Naive B cell (primary cell): ENCODE data around the gene SGCE. TPM values are rescaled to one million over a fixed set of nuclear protein-coding genes. Genes with fewer than 3 reads are reported as not detected.

Source experiments
- ATAC-seq, 2 donors: fragments of 150-1000 bp; cut with Tn5 transposase; 2 replicates each; pipeline ENCODE4 v1.10.0; 2021; ENCODE audit warnings: low read depth in 2 of 2, mild to moderate bottlenecking in 2 of 2, moderate library complexity in 2 of 2
- DNase-seq: peaks from one replicate; pipeline ENCODE4 v3.0.0; 2022
- H3K27ac Mint-ChIP-seq, 6 donors: one replicate each; pipeline ENCODE4 v1.8.0; 2020 to 2022; ENCODE audit warnings: mild to moderate bottlenecking in 6 of 6, mixed read lengths in 6 of 6, moderate library complexity in 5 of 6, inconsistent platforms in 2 of 6
- H3K27me3 Mint-ChIP-seq, 3 donors: one replicate each; pipeline ENCODE4 v1.8.0; 2021 to 2022; ENCODE audit warnings: mixed read lengths in 3 of 3, mild to moderate bottlenecking in 1 of 3
- H3K36me3 Mint-ChIP-seq, 2 donors: one replicate each; pipeline ENCODE4 v1.8.0; 2020 to 2022; ENCODE audit warnings: mixed read lengths in 2 of 2, inconsistent platforms in 1 of 2, mild to moderate bottlenecking in 1 of 2
- H3K4me1 Mint-ChIP-seq, 3 donors: one replicate each; pipeline ENCODE4 v1.8.0; 2020 to 2022; ENCODE audit warnings: mixed read lengths in 3 of 3, inconsistent platforms in 1 of 3, mild to moderate bottlenecking in 1 of 3, moderate library complexity in 1 of 3
- H3K4me3 Mint-ChIP-seq, 8 donors: one replicate each; pipeline ENCODE4 v1.8.0; 2020 to 2022; ENCODE audit warnings: mild to moderate bottlenecking in 8 of 8, mixed read lengths in 8 of 8, moderate library complexity in 8 of 8, inconsistent platforms in 2 of 8
- H3K9me3 Mint-ChIP-seq, 7 donors: one replicate each; pipeline ENCODE4 v1.8.0; 2020 to 2022; ENCODE audit warnings: mixed read lengths in 7 of 7, mild to moderate bottlenecking in 5 of 7, inconsistent platforms in 2 of 7, moderate library complexity in 1 of 7
- polyA plus RNA-seq, 6 donors: library from polyadenylated mRNA; unstranded; fragments of 300-500 nt; fragmentation: Illumina TruSeq; gene quantifications; one replicate each; pipeline ENCODE4 v1.2.3, GENCODE V29; 2021; ENCODE audit warnings: low read depth in 6 of 6

The SGCE gene
- polyA plus RNA-seq, 6 donors from 2014 or later, result 6.4 to 31.9 (median 12.1) TPM

GRCh38 chr7:94655126-94655847, 646 bp downstream of the SGCE start:
- Mint-ChIP-seq H3K27ac (peak overlapping the region; percentile 27 to 88 (median 76)), H3K9me3 (peaks cover 0 to 9% (median 2%) of the 10 kb centered on the region in 7 donors), H3K4me1 (peaks cover 6 to 25% (median 9%) of the 10 kb centered on the region in 3 donors), H3K4me3 (peak overlapping the region; percentile 85 to 96 (median 90)), H3K27me3 (peaks cover 7 to 31% (median 10%) of the 10 kb centered on the region in 3 donors), H3K36me3 (no peaks in the 10 kb centered on the region)
- DNase-seq, result peak; percentile 24
- no peak for ATAC-seq

- peaks cover 7 to 31% (median 10%) of the 10 kb centered on the region in 3 donors for H3K27me3 Mint-ChIP-seq
Measured at GRCh38 chr7:94654783-94655125, 1.2 kb downstream of the SGCE start.

GRCh38 chr7:94650147-94651051, 5.5 kb downstream of the SGCE start:
- Mint-ChIP-seq H3K27me3 (peaks cover 16 to 36% (median 25%) of the 10 kb centered on the region in 3 donors), H3K27ac (no peak overlapping the region), H3K9me3 (peaks cover 0 to under 1% (median 0%) of the 10 kb centered on the region in 7 donors), H3K4me3 (no peak overlapping the region), H3K4me1 (peaks cover 6 to 13% (median 13%) of the 10 kb centered on the region in 3 donors), H3K36me3 (no peaks in the 10 kb centered on the region)
- ATAC-seq, result no peak
- DNase-seq, result no peak

More at GRCh38 chr7:94654783-94655125, 1.2 kb downstream of the SGCE start:
- ATAC-seq (no peak), DNase-seq (no peak)
- no peaks in the 10 kb centered on the region for H3K36me3 Mint-ChIP-seq
- H3K4me3 Mint-ChIP-seq, result peak overlapping the region; percentile 85 to 96 (median 90)
- H3K27ac Mint-ChIP-seq, result peak overlapping the region in 2 of 6 donors; percentile 47 to 84
- peaks cover 6 to 25% (median 9%) of the 10 kb centered on the region in 3 donors for H3K4me1 Mint-ChIP-seq
- H3K9me3 Mint-ChIP-seq, result peaks cover 0 to 9% (median 2%) of the 10 kb centered on the region in 7 donors

GRCh38 chr7:94649450-94649849, 6.5 kb downstream of the SGCE start:
- H3K27me3 Mint-ChIP-seq, result peaks cover 20 to 30% (median 25%) of the 10 kb centered on the region in 3 donors
- H3K27ac Mint-ChIP-seq, result no peak overlapping the region
- no peaks in the 10 kb centered on the region for H3K9me3 Mint-ChIP-seq

GRCh38 chr7:94648731-94649130, 7.2 kb downstream of the SGCE start:
- DNase-seq (no peak), ATAC-seq (no peak)
- Mint-ChIP-seq H3K27ac (no peak overlapping the region), H3K4me3 (no peak overlapping the region), H3K9me3 (no peaks in the 10 kb centered on the region), H3K4me1 (peaks cover 3 to 7% (median 3%) of the 10 kb centered on the region in 3 donors), H3K36me3 (no peaks in the 10 kb centered on the region), H3K27me3 (peaks cover 22 to 33% (median 25%) of the 10 kb centered on the region in 3 donors)

More at GRCh38 chr7:94649450-94649849, 6.5 kb downstream of the SGCE start:
- no peaks in the 10 kb centered on the region for H3K36me3 Mint-ChIP-seq
- no peak overlapping the region for H3K4me3 Mint-ChIP-seq
- DNase-seq (no peak), ATAC-seq (no peak)
- peaks cover 3 to 7% (median 3%) of the 10 kb centered on the region in 3 donors for H3K4me1 Mint-ChIP-seq

GRCh38 chr7:94647295-94647694, 8.6 kb downstream of the SGCE start:
- Mint-ChIP-seq H3K27ac (peak overlapping the region in 1 of 6 donors; percentile 12), H3K27me3 (peaks cover 21 to 39% (median 25%) of the 10 kb centered on the region in 3 donors), H3K4me3 (no peak overlapping the region), H3K36me3 (no peaks in the 10 kb centered on the region), H3K9me3 (no peaks in the 10 kb centered on the region), H3K4me1 (peaks cover 3 to 7% (median 3%) of the 10 kb centered on the region in 3 donors)
- ATAC-seq (no peak), DNase-seq (no peak)

- Mint-ChIP-seq H3K4me3 (no peak overlapping the region), H3K4me1 (peaks cover 0 to 7% (median 0%) of the 10 kb centered on the region in 3 donors), H3K27ac (no peak overlapping the region), H3K9me3 (no peaks in the 10 kb centered on the region), H3K27me3 (peaks cover 15 to 36% (median 23%) of the 10 kb centered on the region in 3 donors), H3K36me3 (no peaks in the 10 kb centered on the region)
- no peak for DNase-seq
- ATAC-seq, result no peak
Measured at GRCh38 chr7:94643771-94644545, 12.0 kb downstream of the SGCE start.

- Mint-ChIP-seq H3K4me1 (peaks cover 0 to 7% (median 0%) of the 10 kb centered on the region in 3 donors), H3K36me3 (no peaks in the 10 kb centered on the region), H3K9me3 (no peaks in the 10 kb centered on the region), H3K27me3 (peaks cover 15 to 36% (median 23%) of the 10 kb centered on the region in 3 donors), H3K4me3 (no peak overlapping the region), H3K27ac (no peak overlapping the region)
- no peak for ATAC-seq
- DNase-seq, result no peak
Measured at GRCh38 chr7:94642838-94643653, 12.9 kb downstream of the SGCE start.

GRCh38 chr7:94639384-94639783, 16.5 kb downstream of the SGCE start:
- Mint-ChIP-seq H3K36me3 (no peaks in the 10 kb centered on the region), H3K27me3 (peaks cover under 1 to 25% (median 17%) of the 10 kb centered on the region in 3 donors), H3K9me3 (no peaks in the 10 kb centered on the region), H3K4me3 (no peak overlapping the region), H3K27ac (no peak overlapping the region), H3K4me1 (peaks cover 4 to 11% (median 4%) of the 10 kb centered on the region in 3 donors)
- ATAC-seq, result no peak
- DNase-seq, result no peak

GRCh38 chr7:94635687-94636086, 20.2 kb downstream of the SGCE start:
- Mint-ChIP-seq H3K4me1 (peaks cover 4 to 11% (median 4%) of the 10 kb centered on the region in 3 donors), H3K36me3 (peaks cover 0 to under 1% of the 10 kb centered on the region in 2 donors), H3K27ac (no peak overlapping the region), H3K4me3 (no peak overlapping the region), H3K27me3 (peaks cover 0 to 20% (median 8%) of the 10 kb centered on the region in 3 donors), H3K9me3 (no peaks in the 10 kb centered on the region)
- ATAC-seq (no peak), DNase-seq (no peak)

GRCh38 chr7:94634502-94634901, 21.4 kb downstream of the SGCE start:
- Mint-ChIP-seq H3K27ac (no peak overlapping the region), H3K36me3 (peaks cover 0 to 4% of the 10 kb centered on the region in 2 donors), H3K27me3 (peaks cover 0 to 16% (median 8%) of the 10 kb centered on the region in 3 donors), H3K4me1 (peaks cover 4 to 11% (median 4%) of the 10 kb centered on the region in 3 donors), H3K9me3 (no peaks in the 10 kb centered on the region), H3K4me3 (no peak overlapping the region)
- ATAC-seq (no peak), DNase-seq (no peak)

- DNase-seq, result no peak
- no peak overlapping the region for H3K4me3 Mint-ChIP-seq
- H3K27me3 Mint-ChIP-seq, result peaks cover 0 to 15% (median 8%) of the 10 kb centered on the region in 3 donors
- H3K36me3 Mint-ChIP-seq, result peaks cover 0 to 4% of the 10 kb centered on the region in 2 donors
- ATAC-seq, result no peak
- peaks cover 4 to 11% (median 4%) of the 10 kb centered on the region in 3 donors for H3K4me1 Mint-ChIP-seq
- no peaks in the 10 kb centered on the region for H3K9me3 Mint-ChIP-seq
- H3K27ac Mint-ChIP-seq, result no peak overlapping the region
Measured at GRCh38 chr7:94633687-94634086, 22.2 kb downstream of the SGCE start.
